Adrenal gland (tissue), 5 donors: Measurements from ENCODE around the gene PIGN.

ENCODE experiments used
- POLR2A ChIP-seq, 2 donors: fragments of 450-650 bp; IDR thresholded peaks; one replicate each; pipeline ENCODE4 v1.6.1; 2017; ENCODE audit warnings: antibody characterized with exemption in 2 of 2, mild to moderate bottlenecking in 2 of 2, moderate library complexity in 1 of 2
- TF ChIP-seq, protein P1 (sequence below), 6 experiments: fragments of 450-650 bp in 4 of 6; fragments of 200-600 bp in 2 of 6; sonication (generic) in 1 of 6; IDR thresholded peaks; 1 replicate in 5 of 6; 2 replicates in 1 of 6; pipeline versions ENCODE4 v1.5.1 to v1.8.0; 2016 to 2021; ENCODE audit warnings: antibody characterized with exemption in 6 of 6, mild to moderate bottlenecking in 2 of 6, moderate library complexity in 1 of 6
- donor health status: DM: no; HTN: no; CAD: no.

DNA sequence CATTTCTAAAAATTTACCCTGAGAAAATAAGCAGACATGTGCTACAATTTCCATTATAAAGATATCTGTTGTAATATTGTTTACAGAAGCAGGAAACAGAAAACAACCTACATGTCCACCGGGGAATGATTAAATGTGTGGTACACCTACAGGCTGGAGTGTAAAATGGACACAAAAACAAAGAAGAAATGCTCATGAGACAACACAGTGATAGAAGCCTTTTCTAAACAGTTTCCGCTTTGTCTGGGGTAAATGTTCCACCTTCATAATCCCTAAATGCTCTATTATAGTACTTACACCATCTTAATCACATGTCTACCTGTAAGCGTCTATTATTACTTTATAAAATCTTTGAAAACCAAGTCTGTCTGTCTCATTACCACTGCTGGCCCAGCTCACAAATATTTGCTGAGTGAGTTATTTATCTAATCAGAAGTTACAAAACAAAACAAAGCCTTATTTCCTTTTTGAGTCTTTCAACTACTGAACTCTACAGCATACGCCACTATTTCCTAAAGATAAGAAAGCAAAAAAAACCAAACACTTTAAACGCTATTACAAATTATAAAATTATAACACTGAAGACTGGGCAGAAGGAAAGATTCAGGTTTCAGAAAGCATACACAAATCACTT lies 95.3 kb downstream of the PIGN start:
- TF ChIP-seq, protein P1, sequence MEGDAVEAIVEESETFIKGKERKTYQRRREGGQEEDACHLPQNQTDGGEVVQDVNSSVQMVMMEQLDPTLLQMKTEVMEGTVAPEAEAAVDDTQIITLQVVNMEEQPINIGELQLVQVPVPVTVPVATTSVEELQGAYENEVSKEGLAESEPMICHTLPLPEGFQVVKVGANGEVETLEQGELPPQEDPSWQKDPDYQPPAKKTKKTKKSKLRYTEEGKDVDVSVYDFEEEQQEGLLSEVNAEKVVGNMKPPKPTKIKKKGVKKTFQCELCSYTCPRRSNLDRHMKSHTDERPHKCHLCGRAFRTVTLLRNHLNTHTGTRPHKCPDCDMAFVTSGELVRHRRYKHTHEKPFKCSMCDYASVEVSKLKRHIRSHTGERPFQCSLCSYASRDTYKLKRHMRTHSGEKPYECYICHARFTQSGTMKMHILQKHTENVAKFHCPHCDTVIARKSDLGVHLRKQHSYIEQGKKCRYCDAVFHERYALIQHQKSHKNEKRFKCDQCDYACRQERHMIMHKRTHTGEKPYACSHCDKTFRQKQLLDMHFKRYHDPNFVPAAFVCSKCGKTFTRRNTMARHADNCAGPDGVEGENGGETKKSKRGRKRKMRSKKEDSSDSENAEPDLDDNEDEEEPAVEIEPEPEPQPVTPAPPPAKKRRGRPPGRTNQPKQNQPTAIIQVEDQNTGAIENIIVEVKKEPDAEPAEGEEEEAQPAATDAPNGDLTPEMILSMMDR (IDR thresholded peaks at IDR 0.05), result no peak
- TF ChIP-seq POLR2A (IDR thresholded peaks at IDR 0.05), result no peak
